GM10266 (cell line): ENCODE measurements around the gene TRABD2A.

Experiments
- DNase-seq: peaks from one replicate; pipeline ENCODE4 v3.0.0; 2012; ENCODE audit errors: extremely low spot score
- CTCF ChIP-seq: IDR thresholded peaks from 2 replicates; pipeline ENCODE4 v1.5.1; 2012; ENCODE audit warnings: mild to moderate bottlenecking, low read depth; ENCODE audit not compliant: control insufficient read depth, insufficient read depth; ENCODE audit errors: missing control alignments

The TRABD2A gene

GRCh38 chr2:84827978-84828575, 52.8 kb downstream of the TRABD2A start:
- no peak for DNase-seq
- no peak for TF ChIP-seq CTCF

GRCh38 chr2:84823788-84824187, 57.1 kb downstream of the TRABD2A start:
- DNase-seq = no peak
- TF ChIP-seq CTCF = no peak

- DNase-seq = no peak
- no peak for TF ChIP-seq CTCF
Measured at GRCh38 chr2:84823229-84823628, 57.7 kb downstream of the TRABD2A start.

GRCh38 chr2:84821806-84822205, 59.1 kb downstream of the TRABD2A start:
- DNase-seq = no peak
- TF ChIP-seq CTCF = no peak

GRCh38 chr2:84817239-84817655, 63.6 kb downstream of the TRABD2A start:
- peak; percentile 62 for DNase-seq
- no peak for TF ChIP-seq CTCF

GRCh38 chr2:84816426-84817026, 64.4 kb downstream of the TRABD2A start:
- TF ChIP-seq CTCF = no peak
- DNase-seq = peak; percentile 34

- DNase-seq = no peak
- no peak for TF ChIP-seq CTCF
Measured at GRCh38 chr2:84815146-84815545, 65.7 kb downstream of the TRABD2A start.
